Sigmoid colon (tissue), 7 donors: ENCODE data around the gene ABCB8. TPM values are rescaled to one million over a fixed set of nuclear protein-coding genes. Genes with fewer than 3 reads are reported as not detected.

ENCODE experiments used
- DNase-seq: peaks from one replicate; pipeline ENCODE4 v3.0.0-alpha.2; 2019
- H3K27ac ChIP-seq, 4 donors: fragments of 200-600 bp; sonication (generic); one replicate each; pipeline ENCODE4 v1.5.1; 2016 to 2019; ENCODE audit warnings: mild to moderate bottlenecking in 1 of 4
- H3K27me3 ChIP-seq, 3 donors: fragments of 200-600 bp; sonication (generic); one replicate each; pipeline ENCODE4 v1.5.1; 2019; ENCODE audit warnings: mild to moderate bottlenecking in 1 of 3
- H3K36me3 ChIP-seq, 4 donors: fragments of 200-600 bp; sonication (generic); one replicate each; pipeline ENCODE4 v1.5.1; 2016 to 2019
- H3K4me1 ChIP-seq, 4 donors: fragments of 200-600 bp; sonication (generic); one replicate each; pipeline ENCODE4 v1.5.1; 2017 to 2019
- H3K4me3 ChIP-seq, 4 donors: fragments of 200-600 bp; sonication (generic); one replicate each; pipeline ENCODE4 v1.5.1; 2017 to 2019; ENCODE audit warnings: mild to moderate bottlenecking in 2 of 4, moderate library complexity in 1 of 4
- H3K9me3 ChIP-seq, 4 donors: fragments of 200-600 bp in 3 of 4; sonication (generic) in 3 of 4; one replicate each; pipeline versions ENCODE4 v1.5.1 to v1.6.1; 2013 to 2019
- EP300 ChIP-seq, 4 donors: sonication (generic); formaldehyde crosslinking; IDR thresholded peaks; one replicate each; pipeline ENCODE4 v1.6.1; 2017; ENCODE audit warnings: antibody characterized with exemption in 4 of 4
- POLR2A ChIP-seq, 2 donors: fragments of 450-650 bp; IDR thresholded peaks; one replicate each; pipeline ENCODE4 v1.6.1; 2016; ENCODE audit warnings: antibody characterized with exemption in 2 of 2, mild to moderate bottlenecking in 2 of 2, moderate library complexity in 2 of 2
- POLR2AphosphoS5 ChIP-seq, 4 donors: sonication (generic); formaldehyde crosslinking; IDR thresholded peaks; one replicate each; pipeline ENCODE4 v1.6.1; 2017; ENCODE audit warnings: antibody characterized with exemption in 4 of 4
- WGBS, 2 donors: extraction: QIAGEN DNeasy Blood & Tissue Kit; methylation state at CpG; one replicate each; pipeline ENCODE4 v1.1.7; 2013; 5-methylcytosine and 5-hydroxymethylcytosine counted together
- intact Hi-C: fragments of 100-400 bp; cut with DNase I; formaldehyde crosslinking; loops from one replicate; pipeline ENCODE4 v1.15.1; 2023
- polyA plus RNA-seq, 3 donors: library from polyadenylated mRNA; stranded (reverse); fragments of 200-250 nt; gene quantifications; one replicate each; pipeline ENCODE4 v1.2.3, GENCODE V29; 2013
- total RNA-seq, 4 donors: library from RNA; depleted of rRNA; stranded (reverse); fragments of >200 nt; gene quantifications; one replicate each; pipeline ENCODE4 v1.1.0, GENCODE V29; 2016
- TF ChIP-seq, protein P1 (sequence below), 4 experiments: fragments of 450-650 bp in 3 of 4; fragments of 200-600 bp in 1 of 4; IDR thresholded peaks; one replicate each; pipeline ENCODE4 v1.5.1; 2016 to 2019; ENCODE audit warnings: antibody characterized with exemption in 4 of 4, mild to moderate bottlenecking in 3 of 4, moderate library complexity in 2 of 4
- donor health status: healthy with polysubstance abuse.
- donor health status: Bipolar disorder and iron deficiency.
- donor health status: healthy.

Gene ABCB8
- total and polyA plus RNA-seq, 7 donors, result 3.0 to 32.8 (median 18.3) TPM

DNA sequence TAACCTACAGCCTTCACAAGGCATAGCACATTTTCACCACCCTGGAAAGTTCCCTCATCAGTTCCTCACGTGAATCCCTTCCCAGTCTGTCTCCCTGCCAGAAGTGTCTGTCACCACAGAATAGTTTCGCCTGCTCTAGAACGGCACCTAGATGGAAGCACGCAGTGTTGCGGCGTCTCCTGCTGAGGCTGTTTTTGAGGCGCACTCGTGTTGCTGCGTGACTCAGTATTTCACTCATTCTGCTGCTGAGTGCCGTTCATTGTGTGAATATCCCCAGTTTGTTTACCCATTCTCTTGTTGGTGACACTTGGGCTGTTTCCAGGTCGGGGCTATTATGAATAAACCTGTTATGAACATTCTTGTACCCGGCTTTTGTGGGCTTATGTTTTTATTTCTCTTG lies 24.7 kb upstream of the ABCB8 start:
- Histone ChIP-seq H3K4me3 (no peak overlapping the region), H3K36me3 (no peaks in the 10 kb centered on the region), H3K4me1 (peaks cover 0 to 4% (median 0%) of the 10 kb centered on the region in 4 donors), H3K27ac (no peak overlapping the region), H3K9me3 (no peaks in the 10 kb centered on the region), H3K27me3 (peaks cover 0 to 1% (median 0%) of the 10 kb centered on the region in 3 donors)
- TF ChIP-seq, protein P1, sequence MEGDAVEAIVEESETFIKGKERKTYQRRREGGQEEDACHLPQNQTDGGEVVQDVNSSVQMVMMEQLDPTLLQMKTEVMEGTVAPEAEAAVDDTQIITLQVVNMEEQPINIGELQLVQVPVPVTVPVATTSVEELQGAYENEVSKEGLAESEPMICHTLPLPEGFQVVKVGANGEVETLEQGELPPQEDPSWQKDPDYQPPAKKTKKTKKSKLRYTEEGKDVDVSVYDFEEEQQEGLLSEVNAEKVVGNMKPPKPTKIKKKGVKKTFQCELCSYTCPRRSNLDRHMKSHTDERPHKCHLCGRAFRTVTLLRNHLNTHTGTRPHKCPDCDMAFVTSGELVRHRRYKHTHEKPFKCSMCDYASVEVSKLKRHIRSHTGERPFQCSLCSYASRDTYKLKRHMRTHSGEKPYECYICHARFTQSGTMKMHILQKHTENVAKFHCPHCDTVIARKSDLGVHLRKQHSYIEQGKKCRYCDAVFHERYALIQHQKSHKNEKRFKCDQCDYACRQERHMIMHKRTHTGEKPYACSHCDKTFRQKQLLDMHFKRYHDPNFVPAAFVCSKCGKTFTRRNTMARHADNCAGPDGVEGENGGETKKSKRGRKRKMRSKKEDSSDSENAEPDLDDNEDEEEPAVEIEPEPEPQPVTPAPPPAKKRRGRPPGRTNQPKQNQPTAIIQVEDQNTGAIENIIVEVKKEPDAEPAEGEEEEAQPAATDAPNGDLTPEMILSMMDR (IDR thresholded peaks at IDR 0.05), result no peak
- TF ChIP-seq EP300 (IDR thresholded peaks at IDR 0.05) (no peak), POLR2A (IDR thresholded peaks at IDR 0.05) (no peak), POLR2AphosphoS5 (IDR thresholded peaks at IDR 0.05) (no peak)
- DNase-seq, result no peak
- intact Hi-C loops, result no loop called here
- 17 to 67% methylated on average over 12 of the region's 12 CpGs for WGBS, 2 donors

- H3K4me3 ChIP-seq, result no peak overlapping the region
- WGBS, 2 donors, result 81% methylated on average over 9 of the region's 9 CpGs
- no peaks in the 10 kb centered on the region for H3K36me3 ChIP-seq
- TF ChIP-seq, protein P1 (IDR thresholded peaks at IDR 0.05), result no peak
- TF ChIP-seq EP300 (IDR thresholded peaks at IDR 0.05) (no peak), POLR2A (IDR thresholded peaks at IDR 0.05) (no peak), POLR2AphosphoS5 (IDR thresholded peaks at IDR 0.05) (no peak)
- no peak overlapping the region for H3K27ac ChIP-seq
- no peaks in the 10 kb centered on the region for H3K9me3 ChIP-seq
- intact Hi-C loops, result loop anchor here (5.0 kb wide), 1 partner anchor 228 kb away; no protein-coding TSS in a partner anchor
- no peak for DNase-seq
- peaks cover 0 to 21% (median 17%) of the 10 kb centered on the region in 3 donors for H3K27me3 ChIP-seq
- H3K4me1 ChIP-seq, result peaks cover 0 to 10% (median 0%) of the 10 kb centered on the region in 4 donors
Measured at GRCh38 chr7:151005566-151005965, 22.7 kb upstream of the ABCB8 start.

GRCh38 chr7:151006590-151007300 lies 21.5 kb upstream of the ABCB8 start:
- 87 to 91% methylated on average over 23 of the region's 23 CpGs for WGBS, 2 donors
- Histone ChIP-seq H3K27me3 (peaks cover 0 to 27% (median 19%) of the 10 kb centered on the region in 3 donors), H3K9me3 (no peaks in the 10 kb centered on the region), H3K36me3 (no peaks in the 10 kb centered on the region), H3K27ac (no peak overlapping the region), H3K4me1 (peaks cover 0 to 10% (median 0%) of the 10 kb centered on the region in 4 donors), H3K4me3 (no peak overlapping the region)
- DNase-seq, result no peak
- intact Hi-C loops, result loop anchor here (5.0 kb wide), 1 partner anchor 229 kb away; no protein-coding TSS in a partner anchor
- no peak for TF ChIP-seq POLR2A (IDR thresholded peaks at IDR 0.05)
- TF ChIP-seq EP300 (IDR thresholded peaks at IDR 0.05), result no peak
- TF ChIP-seq POLR2AphosphoS5 (IDR thresholded peaks at IDR 0.05), result no peak
- TF ChIP-seq, protein P1 (IDR thresholded peaks at IDR 0.05), result no peak

DNA sequence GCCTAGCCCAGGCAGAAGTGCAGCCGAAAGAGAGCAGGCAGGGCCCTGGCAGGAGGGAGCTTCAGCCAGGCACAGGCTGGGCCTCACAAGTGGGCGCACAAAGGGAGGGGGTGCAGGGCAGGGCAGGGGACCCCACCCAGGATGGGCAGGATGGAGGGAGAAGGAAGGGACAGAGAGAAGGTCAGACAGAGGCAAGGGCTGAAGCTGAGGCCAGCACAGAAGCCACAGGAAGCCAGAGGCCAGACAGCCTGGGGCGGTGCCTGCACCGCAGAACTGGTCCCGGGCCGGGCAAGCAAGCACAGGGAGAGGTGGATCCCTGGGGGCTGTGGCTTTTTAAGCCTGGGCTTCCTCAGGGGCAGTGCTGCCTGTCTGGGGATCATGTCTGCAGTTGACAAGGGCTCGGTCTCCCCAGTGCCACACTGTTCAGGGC lies 20.8 kb upstream of the ABCB8 start:
- WGBS, 2 donors, result 74 to 83% methylated on average over 7 of the region's 7 CpGs
- H3K9me3 ChIP-seq, result no peaks in the 10 kb centered on the region
- no peak overlapping the region for H3K4me3 ChIP-seq
- H3K27me3 ChIP-seq, result peaks cover 1 to 34% (median 26%) of the 10 kb centered on the region in 3 donors
- H3K36me3 ChIP-seq, result no peaks in the 10 kb centered on the region
- H3K4me1 ChIP-seq, result peaks cover 0 to 10% (median 0%) of the 10 kb centered on the region in 4 donors
- DNase-seq, result no peak
- intact Hi-C loops, result loop anchor here (5.0 kb wide), 1 partner anchor 230 kb away; no protein-coding TSS in a partner anchor
- TF ChIP-seq POLR2AphosphoS5 (IDR thresholded peaks at IDR 0.05), result no peak
- no peak for TF ChIP-seq EP300 (IDR thresholded peaks at IDR 0.05)
- TF ChIP-seq, protein P1 (IDR thresholded peaks at IDR 0.05), result no peak
- TF ChIP-seq POLR2A (IDR thresholded peaks at IDR 0.05), result no peak
- H3K27ac ChIP-seq, result no peak overlapping the region
